WTC11 (cell line): ENCODE data around the gene CENPF. TPM values are rescaled to one million over a fixed set of nuclear protein-coding genes. Genes with fewer than 3 reads are reported as not detected.

Experiments
- ATAC-seq: fragments of 200-7000 bp; cut with Tn5 transposase; 2 replicates; pipeline ENCODE4 v1.10.0; 2021; ENCODE audit warnings: mild to moderate bottlenecking, moderate library complexity
- CTCF ChIA-PET: fragments of 300-600 bp; sonication (Branson Sonifier 250); formaldehyde crosslinking; loops from one replicate; lab custom pipeline; 2021; ENCODE audit warnings: antibody characterized with exemption; lab: Charles Lee
- POLR2A ChIA-PET: fragments of 350-600 bp; sonication (Branson Sonifier 250); formaldehyde crosslinking; loops from one replicate; lab custom pipeline; 2021; ENCODE audit warnings: antibody characterized with exemption; lab: Charles Lee
- DNase-seq: peaks from one replicate; pipeline ENCODE4 v3.0.0; 2021; ENCODE audit warnings: low spot score
- H3K27ac Mint-ChIP-seq: 2 replicates; pipeline ENCODE4 v1.8.0; 2021; ENCODE audit warnings: mixed read lengths
- H3K27me3 Mint-ChIP-seq: 2 replicates; pipeline ENCODE4 v1.8.0; 2021; ENCODE audit warnings: low read depth, mild to moderate bottlenecking, moderate library complexity, mixed read lengths
- H3K36me3 Mint-ChIP-seq: 2 replicates; pipeline ENCODE4 v1.8.0; 2021; ENCODE audit warnings: mixed read lengths
- H3K4me1 Mint-ChIP-seq: 2 replicates; pipeline ENCODE4 v1.8.0; 2022; ENCODE audit warnings: mixed read lengths
- H3K4me3 Mint-ChIP-seq: 2 replicates; pipeline ENCODE4 v1.8.0; 2021; ENCODE audit warnings: mild to moderate bottlenecking, moderate library complexity, mixed read lengths
- H3K9me3 Mint-ChIP-seq: 2 replicates; pipeline ENCODE4 v1.8.0; 2021; ENCODE audit warnings: mixed read lengths
- CDX4 ChIP-seq: fragments of 250-450 bp; sonication (Bioruptor Pico); IDR thresholded peaks from 2 replicates; pipeline ENCODE4 v1.9.0; 2021; ENCODE audit warnings: moderate library complexity, mild to moderate bottlenecking, inconsistent platforms, borderline replicate concordance
- CREB1 ChIP-seq: sonication (generic); formaldehyde crosslinking; IDR thresholded peaks from 2 replicates; pipeline ENCODE4 v1.8.0; 2023; ENCODE audit warnings: mild to moderate bottlenecking, missing genetic modification reagents
- IRF1 ChIP-seq: sonication (generic); formaldehyde crosslinking; IDR thresholded peaks from 2 replicates; pipeline ENCODE4 v1.8.0; 2023; ENCODE audit warnings: missing genetic modification reagents
- JAZF1 ChIP-seq: fragments of 250-450 bp; sonication (Bioruptor Pico); IDR thresholded peaks from 2 replicates; pipeline ENCODE4 v1.9.0; 2021; ENCODE audit warnings: moderate library complexity, mild to moderate bottlenecking, inconsistent platforms
- JUN ChIP-seq: sonication (generic); formaldehyde crosslinking; IDR thresholded peaks from 2 replicates; pipeline ENCODE4 v1.8.0; 2023; ENCODE audit warnings: mild to moderate bottlenecking, missing genetic modification reagents
- PRDM15 ChIP-seq: sonication (generic); formaldehyde crosslinking; IDR thresholded peaks from 2 replicates; pipeline ENCODE4 v1.8.0; 2022; ENCODE audit warnings: missing genetic modification reagents
- RELA ChIP-seq: sonication (generic); formaldehyde crosslinking; IDR thresholded peaks from 2 replicates; pipeline ENCODE4 v1.8.1; 2022; ENCODE audit warnings: missing genetic modification reagents, mild to moderate bottlenecking, borderline replicate concordance
- USF2 ChIP-seq: sonication (generic); formaldehyde crosslinking; IDR thresholded peaks from 2 replicates; pipeline ENCODE4 v1.8.1; 2023; ENCODE audit warnings: mild to moderate bottlenecking, missing genetic modification reagents, moderate library complexity
- ZNF219 ChIP-seq: sonication (generic); formaldehyde crosslinking; IDR thresholded peaks from 2 replicates; pipeline ENCODE4 v1.8.0; 2023; ENCODE audit warnings: missing genetic modification reagents, mild to moderate bottlenecking, borderline replicate concordance
- ZNF263 ChIP-seq: sonication (generic); formaldehyde crosslinking; IDR thresholded peaks from 2 replicates; pipeline ENCODE4 v1.8.1; 2022; ENCODE audit warnings: low read depth, mild to moderate bottlenecking, moderate library complexity, missing genetic modification reagents
- ZNF281 ChIP-seq: sonication (generic); formaldehyde crosslinking; IDR thresholded peaks from 2 replicates; pipeline ENCODE4 v1.8.0; 2023; ENCODE audit warnings: mild to moderate bottlenecking, missing genetic modification reagents
- total RNA-seq: library from RNA; stranded (reverse); gene quantifications from 3 replicates; pipeline ENCODE4 v1.2.3, GENCODE V29; 2021

The CENPF gene
- total RNA-seq, 1 experiment from 2014 or later: 166 TPM

GRCh38 chr1:214569357-214570004 lies 33.5 kb upstream of the CENPF start:
- DNase-seq (no peak), ATAC-seq (no peak)
- ChIA-PET CTCF (interaction anchor here (0.9 kb wide), 1 partner anchor 16 kb away, joined by 3 read pairs; no protein-coding TSS in a partner anchor), POLR2A (no interaction called here)
- TF ChIP-seq CDX4 (CRISPR knock-in tag) (no peak), JUN (CRISPR knock-in tag) (no peak)
- Mint-ChIP-seq H3K4me1 (no peaks in the 10 kb centered on the region), H3K27ac (no peak overlapping the region), H3K36me3 (no peaks in the 10 kb centered on the region), H3K27me3 (no peaks in the 10 kb centered on the region), H3K4me3 (no peak overlapping the region), H3K9me3 (no peaks in the 10 kb centered on the region)

- TF ChIP-seq ZNF263 (CRISPR knock-in tag): no peak
- TF ChIP-seq ZNF281: no peak
- no peak for TF ChIP-seq RELA (CRISPR knock-in tag)
- no peak for TF ChIP-seq ZNF219 (CRISPR knock-in tag)
- TF ChIP-seq JAZF1 (CRISPR knock-in tag): no peak
- peaks cover 7% of the 10 kb centered on the region; the same call in 1 of the 2 replicates for H3K9me3 Mint-ChIP-seq
- H3K27me3 Mint-ChIP-seq: no peaks in the 10 kb centered on the region
- ATAC-seq (no peak), DNase-seq (no peak)
- no peak overlapping the region for H3K4me3 Mint-ChIP-seq
- ChIA-PET POLR2A (no interaction called here), CTCF (no interaction called here)
- no peaks in the 10 kb centered on the region for H3K4me1 Mint-ChIP-seq
- H3K36me3 Mint-ChIP-seq: 0 out of 2 replicates have a peak, but pooled peaks cover 2% of the 10 kb centered on the region
- no peak overlapping the region for H3K27ac Mint-ChIP-seq
These were observed 32.6 kb upstream of the CENPF start for GRCh38 chr1:214570442-214570841.

GRCh38 chr1:214571281-214571680 lies 31.7 kb upstream of the CENPF start:
- Mint-ChIP-seq H3K4me3 (no peak overlapping the region), H3K27me3 (peaks cover 2% of the 10 kb centered on the region; the same call in 1 of the 2 replicates), H3K9me3 (peaks cover 15% of the 10 kb centered on the region), H3K36me3 (peaks cover 10% of the 10 kb centered on the region), H3K4me1 (no peaks in the 10 kb centered on the region), H3K27ac (no peak overlapping the region)
- ATAC-seq: no peak
- CTCF ChIA-PET: no interaction called here
- POLR2A ChIA-PET: no interaction called here
- DNase-seq: no peak
- TF ChIP-seq CREB1 (CRISPR knock-in tag) (no peak), IRF1 (no peak), PRDM15 (CRISPR knock-in tag) (no peak), USF2 (CRISPR knock-in tag) (no peak)
